HEK293 (cell line): ENCODE measurements around the gene IQGAP3.

Source experiments
- OVOL3 ChIP-seq: fragments of 450-650 bp; formaldehyde crosslinking; IDR thresholded peaks from 2 replicates; pipeline ENCODE4 v1.5.1; 2016; ENCODE audit warnings: missing biosample characterization, missing genetic modification characterization
- SP7 ChIP-seq: fragments of 450-650 bp; formaldehyde crosslinking; IDR thresholded peaks from 2 replicates; pipeline ENCODE4 v1.5.1; 2016; ENCODE audit warnings: missing biosample characterization, missing genetic modification characterization
- ZNF776 ChIP-seq: fragments of 450-650 bp; formaldehyde crosslinking; IDR thresholded peaks from 2 replicates; pipeline ENCODE4 v1.5.0; 2017; ENCODE audit warnings: missing biosample characterization, missing genetic modification characterization, borderline replicate concordance
- TF ChIP-seq, protein P1 (sequence below): fragments of 450-650 bp; formaldehyde crosslinking; IDR thresholded peaks from 2 replicates; pipeline ENCODE4 v1.5.1; 2016; ENCODE audit warnings: missing biosample characterization, missing genetic modification characterization
- TF ChIP-seq, protein P2 (sequence below): fragments of 450-650 bp; formaldehyde crosslinking; IDR thresholded peaks from 2 replicates; pipeline ENCODE4 v1.5.1; 2016; ENCODE audit warnings: missing biosample characterization, missing genetic modification characterization, borderline replicate concordance
- TF ChIP-seq, protein P3 (sequence below): fragments of 450-650 bp; formaldehyde crosslinking; IDR thresholded peaks from 2 replicates; pipeline ENCODE4 v1.5.1; 2016; ENCODE audit warnings: missing biosample characterization, missing genetic modification characterization
- TF ChIP-seq, protein P4 (sequence below): fragments of 450-650 bp; formaldehyde crosslinking; IDR thresholded peaks from 2 replicates; pipeline ENCODE4 v1.5.1; 2016; ENCODE audit warnings: missing biosample characterization, missing genetic modification characterization, low read depth
- TF ChIP-seq, protein P5 (sequence below): fragments of 450-650 bp; formaldehyde crosslinking; IDR thresholded peaks from 2 replicates; pipeline ENCODE4 v1.5.1; 2017; ENCODE audit warnings: missing biosample characterization, missing genetic modification characterization
- TF ChIP-seq, protein P6 (sequence below): fragments of 450-650 bp; formaldehyde crosslinking; IDR thresholded peaks from 2 replicates; pipeline ENCODE4 v1.5.1; 2016; ENCODE audit warnings: missing biosample characterization, missing genetic modification characterization
- TF ChIP-seq, protein P7 (sequence below): fragments of 450-650 bp; formaldehyde crosslinking; IDR thresholded peaks from 2 replicates; pipeline ENCODE4 v1.5.1; 2016; ENCODE audit warnings: missing biosample characterization, missing genetic modification characterization

DNA sequence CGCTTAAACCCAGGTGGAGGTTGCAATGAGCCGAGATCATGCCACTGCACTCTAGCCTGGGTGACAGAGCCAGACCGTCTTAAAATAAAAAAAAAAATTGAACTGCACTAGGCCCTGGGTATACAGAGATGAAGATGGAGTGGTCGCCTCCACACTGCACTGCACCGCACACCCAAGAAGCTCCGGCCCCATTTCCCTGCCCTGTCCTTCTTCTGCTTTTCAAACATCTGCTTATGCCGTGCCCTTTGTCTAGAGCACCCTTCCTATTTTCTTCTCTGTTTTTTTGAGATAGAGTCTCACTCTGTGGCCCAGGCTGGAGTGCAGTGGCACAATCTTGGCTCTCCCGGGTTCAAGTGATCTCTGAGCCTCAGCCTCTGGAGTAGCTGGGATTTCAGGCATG, 17.4 kb downstream of the IQGAP3 start:
- TF ChIP-seq, protein P1, sequence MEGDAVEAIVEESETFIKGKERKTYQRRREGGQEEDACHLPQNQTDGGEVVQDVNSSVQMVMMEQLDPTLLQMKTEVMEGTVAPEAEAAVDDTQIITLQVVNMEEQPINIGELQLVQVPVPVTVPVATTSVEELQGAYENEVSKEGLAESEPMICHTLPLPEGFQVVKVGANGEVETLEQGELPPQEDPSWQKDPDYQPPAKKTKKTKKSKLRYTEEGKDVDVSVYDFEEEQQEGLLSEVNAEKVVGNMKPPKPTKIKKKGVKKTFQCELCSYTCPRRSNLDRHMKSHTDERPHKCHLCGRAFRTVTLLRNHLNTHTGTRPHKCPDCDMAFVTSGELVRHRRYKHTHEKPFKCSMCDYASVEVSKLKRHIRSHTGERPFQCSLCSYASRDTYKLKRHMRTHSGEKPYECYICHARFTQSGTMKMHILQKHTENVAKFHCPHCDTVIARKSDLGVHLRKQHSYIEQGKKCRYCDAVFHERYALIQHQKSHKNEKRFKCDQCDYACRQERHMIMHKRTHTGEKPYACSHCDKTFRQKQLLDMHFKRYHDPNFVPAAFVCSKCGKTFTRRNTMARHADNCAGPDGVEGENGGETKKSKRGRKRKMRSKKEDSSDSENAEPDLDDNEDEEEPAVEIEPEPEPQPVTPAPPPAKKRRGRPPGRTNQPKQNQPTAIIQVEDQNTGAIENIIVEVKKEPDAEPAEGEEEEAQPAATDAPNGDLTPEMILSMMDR = no peak
- TF ChIP-seq, protein P2, sequence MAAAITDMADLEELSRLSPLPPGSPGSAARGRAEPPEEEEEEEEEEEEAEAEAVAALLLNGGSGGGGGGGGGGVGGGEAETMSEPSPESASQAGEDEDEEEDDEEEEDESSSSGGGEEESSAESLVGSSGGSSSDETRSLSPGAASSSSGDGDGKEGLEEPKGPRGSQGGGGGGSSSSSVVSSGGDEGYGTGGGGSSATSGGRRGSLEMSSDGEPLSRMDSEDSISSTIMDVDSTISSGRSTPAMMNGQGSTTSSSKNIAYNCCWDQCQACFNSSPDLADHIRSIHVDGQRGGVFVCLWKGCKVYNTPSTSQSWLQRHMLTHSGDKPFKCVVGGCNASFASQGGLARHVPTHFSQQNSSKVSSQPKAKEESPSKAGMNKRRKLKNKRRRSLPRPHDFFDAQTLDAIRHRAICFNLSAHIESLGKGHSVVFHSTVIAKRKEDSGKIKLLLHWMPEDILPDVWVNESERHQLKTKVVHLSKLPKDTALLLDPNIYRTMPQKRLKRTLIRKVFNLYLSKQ = no peak
- TF ChIP-seq, protein P3, sequence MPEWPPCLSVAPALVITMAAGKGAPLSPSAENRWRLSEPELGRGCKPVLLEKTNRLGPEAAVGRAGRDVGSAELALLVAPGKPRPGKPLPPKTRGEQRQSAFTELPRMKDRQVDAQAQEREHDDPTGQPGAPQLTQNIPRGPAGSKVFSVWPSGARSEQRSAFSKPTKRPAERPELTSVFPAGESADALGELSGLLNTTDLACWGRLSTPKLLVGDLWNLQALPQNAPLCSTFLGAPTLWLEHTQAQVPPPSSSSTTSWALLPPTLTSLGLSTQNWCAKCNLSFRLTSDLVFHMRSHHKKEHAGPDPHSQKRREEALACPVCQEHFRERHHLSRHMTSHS (tag by site-specific recombination) = no peak
- TF ChIP-seq SP7 (tag by site-specific recombination) (no peak), ZNF776 (no peak), OVOL3 (tag by site-specific recombination) (no peak)
- TF ChIP-seq, protein P4, sequence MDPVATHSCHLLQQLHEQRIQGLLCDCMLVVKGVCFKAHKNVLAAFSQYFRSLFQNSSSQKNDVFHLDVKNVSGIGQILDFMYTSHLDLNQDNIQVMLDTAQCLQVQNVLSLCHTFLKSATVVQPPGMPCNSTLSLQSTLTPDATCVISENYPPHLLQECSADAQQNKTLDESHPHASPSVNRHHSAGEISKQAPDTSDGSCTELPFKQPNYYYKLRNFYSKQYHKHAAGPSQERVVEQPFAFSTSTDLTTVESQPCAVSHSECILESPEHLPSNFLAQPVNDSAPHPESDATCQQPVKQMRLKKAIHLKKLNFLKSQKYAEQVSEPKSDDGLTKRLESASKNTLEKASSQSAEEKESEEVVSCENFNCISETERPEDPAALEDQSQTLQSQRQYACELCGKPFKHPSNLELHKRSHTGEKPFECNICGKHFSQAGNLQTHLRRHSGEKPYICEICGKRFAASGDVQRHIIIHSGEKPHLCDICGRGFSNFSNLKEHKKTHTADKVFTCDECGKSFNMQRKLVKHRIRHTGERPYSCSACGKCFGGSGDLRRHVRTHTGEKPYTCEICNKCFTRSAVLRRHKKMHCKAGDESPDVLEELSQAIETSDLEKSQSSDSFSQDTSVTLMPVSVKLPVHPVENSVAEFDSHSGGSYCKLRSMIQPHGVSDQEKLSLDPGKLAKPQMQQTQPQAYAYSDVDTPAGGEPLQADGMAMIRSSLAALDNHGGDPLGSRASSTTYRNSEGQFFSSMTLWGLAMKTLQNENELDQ = no peak
- TF ChIP-seq, protein P5, sequence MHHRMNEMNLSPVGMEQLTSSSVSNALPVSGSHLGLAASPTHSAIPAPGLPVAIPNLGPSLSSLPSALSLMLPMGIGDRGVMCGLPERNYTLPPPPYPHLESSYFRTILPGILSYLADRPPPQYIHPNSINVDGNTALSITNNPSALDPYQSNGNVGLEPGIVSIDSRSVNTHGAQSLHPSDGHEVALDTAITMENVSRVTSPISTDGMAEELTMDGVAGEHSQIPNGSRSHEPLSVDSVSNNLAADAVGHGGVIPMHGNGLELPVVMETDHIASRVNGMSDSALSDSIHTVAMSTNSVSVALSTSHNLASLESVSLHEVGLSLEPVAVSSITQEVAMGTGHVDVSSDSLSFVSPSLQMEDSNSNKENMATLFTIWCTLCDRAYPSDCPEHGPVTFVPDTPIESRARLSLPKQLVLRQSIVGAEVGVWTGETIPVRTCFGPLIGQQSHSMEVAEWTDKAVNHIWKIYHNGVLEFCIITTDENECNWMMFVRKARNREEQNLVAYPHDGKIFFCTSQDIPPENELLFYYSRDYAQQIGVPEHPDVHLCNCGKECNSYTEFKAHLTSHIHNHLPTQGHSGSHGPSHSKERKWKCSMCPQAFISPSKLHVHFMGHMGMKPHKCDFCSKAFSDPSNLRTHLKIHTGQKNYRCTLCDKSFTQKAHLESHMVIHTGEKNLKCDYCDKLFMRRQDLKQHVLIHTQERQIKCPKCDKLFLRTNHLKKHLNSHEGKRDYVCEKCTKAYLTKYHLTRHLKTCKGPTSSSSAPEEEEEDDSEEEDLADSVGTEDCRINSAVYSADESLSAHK (tag by site-specific recombination) = no peak
- TF ChIP-seq, protein P6, sequence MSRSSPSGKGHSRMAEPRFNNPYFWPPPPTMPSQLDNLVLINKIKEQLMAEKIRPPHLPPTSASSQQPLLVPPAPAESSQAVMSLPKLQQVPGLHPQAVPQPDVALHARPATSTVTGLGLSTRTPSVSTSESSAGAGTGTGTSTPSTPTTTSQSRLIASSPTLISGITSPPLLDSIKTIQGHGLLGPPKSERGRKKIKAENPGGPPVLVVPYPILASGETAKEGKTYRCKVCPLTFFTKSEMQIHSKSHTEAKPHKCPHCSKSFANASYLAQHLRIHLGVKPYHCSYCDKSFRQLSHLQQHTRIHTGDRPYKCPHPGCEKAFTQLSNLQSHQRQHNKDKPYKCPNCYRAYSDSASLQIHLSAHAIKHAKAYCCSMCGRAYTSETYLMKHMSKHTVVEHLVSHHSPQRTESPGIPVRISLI = no peak
- TF ChIP-seq, protein P7, sequence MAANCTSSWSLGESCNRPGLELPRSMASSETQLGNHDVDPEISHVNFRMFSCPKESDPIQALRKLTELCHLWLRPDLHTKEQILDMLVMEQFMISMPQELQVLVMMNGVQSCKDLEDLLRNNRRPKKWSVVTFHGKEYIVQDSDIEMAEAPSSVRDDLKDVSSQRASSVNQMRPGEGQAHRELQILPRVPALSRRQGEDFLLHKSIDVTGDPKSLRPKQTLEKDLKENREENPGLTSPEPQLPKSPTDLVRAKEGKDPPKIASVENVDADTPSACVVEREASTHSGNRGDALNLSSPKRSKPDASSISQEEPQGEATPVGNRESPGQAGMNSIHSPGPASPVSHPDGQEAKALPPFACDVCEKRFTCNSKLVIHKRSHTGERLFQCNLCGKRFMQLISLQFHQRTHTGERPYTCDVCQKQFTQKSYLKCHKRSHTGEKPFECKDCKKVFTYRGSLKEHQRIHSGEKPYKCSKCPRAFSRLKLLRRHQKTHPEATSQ (tag by site-specific recombination) = no peak
